Lower leg skin (tissue), 3 donors: ENCODE results near the gene RXRG.

Experiments used
- POLR2A ChIP-seq, 2 donors: fragments of 450-650 bp; IDR thresholded peaks; one replicate each; pipeline ENCODE4 v1.6.1; 2016 to 2017; ENCODE audit warnings: antibody characterized with exemption in 2 of 2, mild to moderate bottlenecking in 1 of 2, moderate library complexity in 1 of 2
- TF ChIP-seq, protein P1 (sequence below), 3 donors: fragments of 450-650 bp; IDR thresholded peaks; one replicate each; pipeline ENCODE4 v1.5.1; 2016; ENCODE audit warnings: antibody characterized with exemption in 3 of 3, mild to moderate bottlenecking in 3 of 3, moderate library complexity in 2 of 3

DNA sequence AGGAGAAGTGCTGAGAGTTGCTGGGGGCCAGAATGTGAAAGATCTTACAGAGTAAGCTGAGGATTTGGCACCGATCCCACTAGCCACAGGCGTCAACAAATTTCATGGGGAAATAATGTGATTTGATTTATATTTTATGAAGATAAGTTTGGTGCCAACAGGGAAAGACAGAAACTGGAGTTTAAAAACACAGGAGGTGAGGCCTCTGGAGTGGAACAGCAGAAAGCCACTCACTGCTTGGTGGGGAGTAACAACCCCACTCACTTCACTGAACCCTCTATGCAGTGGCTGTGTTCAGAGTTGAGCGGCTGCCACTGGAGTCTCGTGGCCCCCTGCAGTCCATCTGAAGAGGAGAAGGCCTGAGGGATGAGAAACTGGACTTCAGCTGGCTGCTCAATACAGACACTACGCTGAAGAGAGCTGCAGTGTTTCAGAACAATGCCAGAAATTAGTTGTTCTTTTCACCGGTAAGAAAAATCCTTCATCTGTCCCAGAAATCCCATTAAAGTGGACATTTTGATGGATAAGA lies 48.0 kb upstream of the RXRG start:
- TF ChIP-seq, protein P1, sequence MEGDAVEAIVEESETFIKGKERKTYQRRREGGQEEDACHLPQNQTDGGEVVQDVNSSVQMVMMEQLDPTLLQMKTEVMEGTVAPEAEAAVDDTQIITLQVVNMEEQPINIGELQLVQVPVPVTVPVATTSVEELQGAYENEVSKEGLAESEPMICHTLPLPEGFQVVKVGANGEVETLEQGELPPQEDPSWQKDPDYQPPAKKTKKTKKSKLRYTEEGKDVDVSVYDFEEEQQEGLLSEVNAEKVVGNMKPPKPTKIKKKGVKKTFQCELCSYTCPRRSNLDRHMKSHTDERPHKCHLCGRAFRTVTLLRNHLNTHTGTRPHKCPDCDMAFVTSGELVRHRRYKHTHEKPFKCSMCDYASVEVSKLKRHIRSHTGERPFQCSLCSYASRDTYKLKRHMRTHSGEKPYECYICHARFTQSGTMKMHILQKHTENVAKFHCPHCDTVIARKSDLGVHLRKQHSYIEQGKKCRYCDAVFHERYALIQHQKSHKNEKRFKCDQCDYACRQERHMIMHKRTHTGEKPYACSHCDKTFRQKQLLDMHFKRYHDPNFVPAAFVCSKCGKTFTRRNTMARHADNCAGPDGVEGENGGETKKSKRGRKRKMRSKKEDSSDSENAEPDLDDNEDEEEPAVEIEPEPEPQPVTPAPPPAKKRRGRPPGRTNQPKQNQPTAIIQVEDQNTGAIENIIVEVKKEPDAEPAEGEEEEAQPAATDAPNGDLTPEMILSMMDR (IDR thresholded peaks at IDR 0.05): no peak
- no peak for TF ChIP-seq POLR2A (IDR thresholded peaks at IDR 0.05)
